Keratinocyte (primary cell): Measurements from ENCODE around the gene TUBB2B. TPM values are rescaled to one million over a fixed set of nuclear protein-coding genes. Genes with fewer than 3 reads are reported as not detected.

Experiments used
- DNase-seq: peaks from one replicate; pipeline ENCODE4 v3.0.0-alpha.2; 2011; ENCODE audit warnings: low read depth, missing footprints, low spot score
- FAIRE-seq: peaks from 2 replicates; lab custom pipeline; 2011; peaks lifted over from hg19 to GRCh38; lab: Jason Lieb, UNC
- H2AFZ ChIP-seq: 2 replicates; pipeline ENCODE4 v1.6.0; 2012; ENCODE audit warnings: low read length, control low read depth, inconsistent platforms; ENCODE audit not compliant: control insufficient read depth
- H3K27ac ChIP-seq: 2 replicates; pipeline ENCODE4 v1.5.1; 2011; ENCODE audit warnings: low read length; ENCODE audit not compliant: control insufficient read depth, insufficient read depth
- H3K27me3 ChIP-seq: 3 replicates; pipeline ENCODE4 v1.6.0; 2011; ENCODE audit warnings: low read length; ENCODE audit not compliant: control insufficient read depth, insufficient read depth; ENCODE audit errors: extremely low read depth
- H3K36me3 ChIP-seq, 2 experiments: 2 replicates in 1 of 2; 3 replicates in 1 of 2; pipeline ENCODE4 v1.5.1; 2011; ENCODE audit warnings: low read length in 2 of 2, mild to moderate bottlenecking in 1 of 2; ENCODE audit not compliant: control insufficient read depth in 2 of 2, insufficient read depth in 2 of 2; ENCODE audit errors: extremely low read depth in 1 of 2
- H3K4me1 ChIP-seq: 3 replicates; pipeline ENCODE4 v1.5.1; 2011; ENCODE audit warnings: low read length; ENCODE audit not compliant: control insufficient read depth, insufficient read depth; ENCODE audit errors: extremely low read depth
- H3K4me2 ChIP-seq: 3 replicates; pipeline ENCODE4 v1.6.0; 2011; ENCODE audit warnings: low read depth, low read length; ENCODE audit not compliant: control insufficient read depth, insufficient read depth; ENCODE audit errors: extremely low read depth
- H3K4me3 ChIP-seq, 3 experiments: fragments of 200-600 bp in 1 of 3; sonication (generic) in 1 of 3; 2 replicates in 2 of 3; 3 replicates in 1 of 3; pipeline ENCODE4 v1.5.1; 2011 to 2016; ENCODE audit warnings: low read length in 3 of 3, mild to moderate bottlenecking in 3 of 3, control low read depth in 2 of 3, inconsistent platforms in 1 of 3, low read depth in 1 of 3, mixed read lengths in 1 of 3, mixed run types in 1 of 3, moderate library complexity in 1 of 3; ENCODE audit not compliant: control insufficient read depth in 2 of 3, insufficient read depth in 2 of 3; ENCODE audit errors: extremely low read depth in 1 of 3
- H3K79me2 ChIP-seq: 2 replicates; pipeline ENCODE4 v1.6.0; 2012; ENCODE audit warnings: low read length; ENCODE audit not compliant: control insufficient read depth, insufficient read depth
- H3K9ac ChIP-seq: 3 replicates; pipeline ENCODE4 v1.6.0; 2011; ENCODE audit warnings: low read length; ENCODE audit not compliant: control insufficient read depth, insufficient read depth; ENCODE audit errors: extremely low read depth
- H3K9me1 ChIP-seq: 3 replicates; pipeline ENCODE4 v1.6.0; 2011; ENCODE audit warnings: low read length; ENCODE audit not compliant: control insufficient read depth, insufficient read depth; ENCODE audit errors: extremely low read depth
- H3K9me3 ChIP-seq: 2 replicates; pipeline ENCODE4 v1.5.1; 2012; ENCODE audit warnings: low read depth, low read length; ENCODE audit not compliant: control insufficient read depth
- H4K20me1 ChIP-seq: 3 replicates; pipeline ENCODE4 v1.6.0; 2011; ENCODE audit warnings: low read length; ENCODE audit not compliant: control insufficient read depth, insufficient read depth; ENCODE audit errors: extremely low read depth
- CTCF ChIP-seq, 3 experiments: IDR thresholded peaks in 1 of 3; conservative IDR thresholded peaks in 1 of 3; optimal IDR thresholded peaks in 1 of 3; 2 replicates in 2 of 3; 3 replicates in 1 of 3; pipeline versions ENCODE3 to v1.5.1; 2011; ENCODE audit warnings: low read length in 3 of 3, mild to moderate bottlenecking in 3 of 3, moderate library complexity in 2 of 3, control low read depth in 1 of 3, inconsistent platforms in 1 of 3; ENCODE audit not compliant: insufficient read depth in 2 of 3; ENCODE audit errors: extremely low read depth in 1 of 3
- EZH2 ChIP-seq: IDR thresholded peaks from one replicate; pipeline ENCODE4 v1.6.1; 2012; ENCODE audit warnings: inconsistent platforms, mild to moderate bottlenecking, low read length, moderate library complexity
- dilution Hi-C: fragments of 300-500 bp; cut with MboI; formaldehyde crosslinking; loops from one replicate; pipeline ENCODE4 v1.7.0; 2020; ENCODE audit warnings: low sequenced_read_pairs; ENCODE audit not compliant: extremely low pct_ligation_motif_present
- polyA plus RNA-seq, 5 experiments: library from polyadenylated mRNA; depleted of rRNA in 3 of 5; stranded (reverse) in 3 of 5; stranded (forward) in 1 of 5; unstranded in 1 of 5; fragments of >200 nt; gene quantifications; 1 replicate in 1 of 5; 2 replicates in 3 of 5; 3 replicates in 1 of 5; pipeline versions ENCODE4 v1.2.1 to v1.2.3, GENCODE V29; 2011 to 2012; ENCODE audit warnings: missing spikeins in 2 of 5, low read depth in 1 of 5, low replicate concordance in 1 of 5

TUBB2B gene
- polyA plus RNA-seq, 1 donor (not counting 4 experiments of a cell fraction or from before 2014, with no cell fraction given): not detected

- H3K9me1 ChIP-seq: no peaks in the 10 kb centered on the region
- H3K79me2 ChIP-seq: no peaks in the 10 kb centered on the region
- no peak for TF ChIP-seq CTCF (optimal IDR thresholded peaks at IDR 0.05 in 1 of 3, IDR thresholded peaks at IDR 0.05 in 1 of 3, conservative IDR thresholded peaks at IDR 0.05 in 1 of 3; ENCODE audit: extremely low read depth in 1 of 3, insufficient read depth in 2 of 3, low read length in 3 of 3)
- TF ChIP-seq EZH2: no peak
- DNase-seq: no peak
- H3K27me3 ChIP-seq: no peaks in the 10 kb centered on the region
- dilution Hi-C loops: no loop called here
- H3K27ac ChIP-seq: no peak overlapping the region
- H3K4me1 ChIP-seq: no peaks in the 10 kb centered on the region
- no peaks in the 10 kb centered on the region for H4K20me1 ChIP-seq
- no peaks in the 10 kb centered on the region for H3K36me3 ChIP-seq
- no peak overlapping the region for H3K9ac ChIP-seq
- H3K4me3 ChIP-seq: no peak overlapping the region
- no peak for FAIRE-seq
- H3K9me3 ChIP-seq: no peaks in the 10 kb centered on the region
- no peak overlapping the region for H2AFZ ChIP-seq
- H3K4me2 ChIP-seq: no peak overlapping the region
Measured at GRCh38 chr6:3193102-3193849, 34.2 kb downstream of the TUBB2B start.

GRCh38 chr6:3190779-3191178 is 36.7 kb downstream of the TUBB2B start:
- no peak for TF ChIP-seq CTCF (optimal IDR thresholded peaks at IDR 0.05 in 1 of 3, IDR thresholded peaks at IDR 0.05 in 1 of 3, conservative IDR thresholded peaks at IDR 0.05 in 1 of 3; ENCODE audit: extremely low read depth in 1 of 3, insufficient read depth in 2 of 3, low read length in 3 of 3)
- TF ChIP-seq EZH2: no peak
- no peak overlapping the region for H3K9ac ChIP-seq
- no peak overlapping the region for H3K4me2 ChIP-seq
- no peaks in the 10 kb centered on the region for H3K4me1 ChIP-seq
- no peaks in the 10 kb centered on the region for H4K20me1 ChIP-seq
- H3K9me3 ChIP-seq: no peaks in the 10 kb centered on the region
- H2AFZ ChIP-seq: no peak overlapping the region
- H3K4me3 ChIP-seq: no peak overlapping the region
- no peaks in the 10 kb centered on the region for H3K79me2 ChIP-seq
- no peaks in the 10 kb centered on the region for H3K27me3 ChIP-seq
- no peak for DNase-seq
- FAIRE-seq: no peak
- no peaks in the 10 kb centered on the region for H3K36me3 ChIP-seq
- dilution Hi-C loops: no loop called here
- H3K9me1 ChIP-seq: no peaks in the 10 kb centered on the region
- H3K27ac ChIP-seq: no peak overlapping the region
